Epithelial cell of esophagus (primary cell): ENCODE results near the gene ZSWIM8.

ENCODE experiments used
- DNase-seq: peaks from one replicate; pipeline ENCODE4 v3.0.0; 2010; ENCODE audit warnings: low read depth
- H3K4me3 ChIP-seq: 2 replicates; pipeline ENCODE4 v1.5.1; 2011; ENCODE audit warnings: mild to moderate bottlenecking, low read length, control low read depth
- CTCF ChIP-seq: IDR thresholded peaks from 2 replicates; pipeline ENCODE4 v1.5.1; 2011; ENCODE audit warnings: low read depth, mild to moderate bottlenecking, low read length, control low read depth, inconsistent platforms; ENCODE audit not compliant: insufficient read depth; ENCODE audit errors: missing control alignments

The ZSWIM8 gene

GRCh38 chr10:73798087-73798486 is 12.7 kb downstream of the ZSWIM8 start:
- no peak for DNase-seq
- TF ChIP-seq CTCF = no peak
- H3K4me3 ChIP-seq = no peak overlapping the region

GRCh38 chr10:73798927-73799560 is 13.6 kb downstream of the ZSWIM8 start:
- no peak overlapping the region for H3K4me3 ChIP-seq
- TF ChIP-seq CTCF = no peak
- DNase-seq = no peak

GRCh38 chr10:73799899-73800559 is 14.6 kb downstream of the ZSWIM8 start:
- no peak for TF ChIP-seq CTCF
- no peak overlapping the region for H3K4me3 ChIP-seq
- DNase-seq = no peak

- DNase-seq = no peak
- TF ChIP-seq CTCF = no peak
These were observed 15.3 kb downstream of the ZSWIM8 start for GRCh38 chr10:73800560-73801252.

GRCh38 chr10:73801253-73801590 is 15.8 kb downstream of the ZSWIM8 start:
- DNase-seq = no peak
- H3K4me3 ChIP-seq = no peak overlapping the region
- TF ChIP-seq CTCF = no peak

More at GRCh38 chr10:73800560-73801252, 15.3 kb downstream of the ZSWIM8 start:
- no peak overlapping the region for H3K4me3 ChIP-seq

GRCh38 chr10:73802276-73802991 is 17.0 kb downstream of the ZSWIM8 start:
- peak; percentile 67 for DNase-seq
- H3K4me3 ChIP-seq = no peak overlapping the region
- no peak for TF ChIP-seq CTCF
